IMR-90 (cell line): Measurements from ENCODE around the gene KLC1. TPM values are rescaled to one million over a fixed set of nuclear protein-coding genes. Genes with fewer than 3 reads are reported as not detected.

Experiments
- ATAC-seq: fragments of 200-7000 bp; cut with Tn5 transposase; 2 replicates; pipeline ENCODE4 v1.9.1; 2020; ENCODE audit warnings: low read depth, mild to moderate bottlenecking, moderate library complexity
- BruUV-seq: library from RNA; stranded (reverse); fragments of 400-500 nt; replicated peaks from 2 replicates; lab custom pipeline; 2021; lab: Mats Ljungman, UMichigan
- CTCF ChIA-PET: fragments of 300-600 bp; formaldehyde crosslinking; extraction: SDS; loops from one replicate; lab custom pipeline; 2021; ENCODE audit warnings: antibody characterized with exemption; lab: Yijun Ruan, JAX
- POLR2A ChIA-PET: fragments of 300-600 bp; sonication (Branson Sonifier 250); formaldehyde crosslinking; loops from one replicate; lab custom pipeline; 2022; ENCODE audit warnings: antibody characterized with exemption; ENCODE audit not compliant: unreplicated experiment; lab: Charles Lee
- DNase-seq: peaks from one replicate; pipeline ENCODE4 v3.0.0; 2013
- H2AFZ ChIP-seq: replicated peaks from 2 replicates; pipeline ENCODE3; 2013; ENCODE audit warnings: low read length, mild to moderate bottlenecking; ENCODE audit not compliant: poor library complexity
- H2AK5ac ChIP-seq: 2 replicates; pipeline ENCODE4 v1.6.1; 2013; ENCODE audit warnings: low read depth, low read length, inconsistent platforms
- H2AK9ac ChIP-seq: replicated peaks from 2 replicates; pipeline ENCODE3; 2013; ENCODE audit warnings: mild to moderate bottlenecking, low read depth, low read length, moderate library complexity; ENCODE audit not compliant: poor library complexity
- H2BK120ac ChIP-seq: 2 replicates; pipeline ENCODE4 v1.6.1; 2013; ENCODE audit warnings: low read depth, low read length, inconsistent platforms
- H2BK15ac ChIP-seq: 3 replicates; pipeline ENCODE4 v1.6.1; 2013; ENCODE audit warnings: low read depth, low read length, inconsistent platforms
- H2BK20ac ChIP-seq: 2 replicates; pipeline ENCODE4 v1.6.1; 2013; ENCODE audit warnings: low read depth, mild to moderate bottlenecking, inconsistent platforms, low read length, moderate library complexity
- H2BK5ac ChIP-seq: 2 replicates; pipeline ENCODE4 v1.6.1; 2013; ENCODE audit warnings: mild to moderate bottlenecking, low read depth, low read length, inconsistent platforms; ENCODE audit not compliant: poor library complexity, severe bottlenecking
- H3K14ac ChIP-seq: replicated peaks from 2 replicates; pipeline ENCODE4 v1.6.1; 2013; ENCODE audit warnings: low read depth, low read length, inconsistent platforms
- H3K18ac ChIP-seq: 2 replicates; pipeline ENCODE4 v1.6.1; 2013; ENCODE audit warnings: low read depth, low read length, control low read depth
- H3K23ac ChIP-seq: 2 replicates; pipeline ENCODE4 v1.6.1; 2013; ENCODE audit warnings: low read depth, low read length, inconsistent platforms
- H3K27ac ChIP-seq: 2 replicates; pipeline ENCODE4 v1.5.1; 2013; ENCODE audit warnings: mild to moderate bottlenecking, control low read depth, low read length; ENCODE audit not compliant: insufficient read depth
- H3K27me3 ChIP-seq: 2 replicates; pipeline ENCODE4 v1.6.1; 2013; ENCODE audit warnings: low read length; ENCODE audit not compliant: control insufficient read depth, insufficient read depth
- H3K36me3 ChIP-seq: 2 replicates; pipeline ENCODE4 v1.6.1; 2013; ENCODE audit warnings: low read length, mixed read lengths; ENCODE audit not compliant: control insufficient read depth, insufficient read depth
- H3K4ac ChIP-seq: 2 replicates; pipeline ENCODE4 v1.6.1; 2013; ENCODE audit warnings: low read depth, low read length, inconsistent platforms
- H3K4me1 ChIP-seq: 2 replicates; pipeline ENCODE4 v1.6.1; 2013; ENCODE audit warnings: low read length, mixed read lengths; ENCODE audit not compliant: control insufficient read depth, insufficient read depth
- H3K4me2 ChIP-seq: 2 replicates; pipeline ENCODE4 v1.6.1; 2013; ENCODE audit warnings: low read depth, mild to moderate bottlenecking, control low read depth, low read length, moderate library complexity
- H3K4me3 ChIP-seq: 2 replicates; pipeline ENCODE4 v1.5.1; 2013; ENCODE audit warnings: low read depth, mild to moderate bottlenecking, control low read depth, low read length, moderate library complexity; ENCODE audit not compliant: insufficient read depth
- H3K56ac ChIP-seq: 2 replicates; pipeline ENCODE4 v1.6.1; 2013; ENCODE audit warnings: low read length, inconsistent platforms; ENCODE audit not compliant: insufficient read depth; ENCODE audit errors: extremely low read depth
- H3K79me1 ChIP-seq, 2 experiments: 2 replicates each; pipeline ENCODE4 v1.6.1; 2013; ENCODE audit warnings: low read length in 2 of 2, inconsistent platforms in 1 of 2, low read depth in 1 of 2
- H3K9ac ChIP-seq: 2 replicates; pipeline ENCODE4 v1.6.1; 2013; ENCODE audit warnings: low read depth, low read length, control low read depth
- H3K9me1 ChIP-seq: 2 replicates; pipeline ENCODE4 v1.6.1; 2013; ENCODE audit warnings: low read length, inconsistent platforms; ENCODE audit not compliant: insufficient read depth
- H3K9me3 ChIP-seq: 2 replicates; pipeline ENCODE4 v1.6.1; 2013; ENCODE audit warnings: low read length; ENCODE audit not compliant: control insufficient read depth, insufficient read depth
- H4K20me1 ChIP-seq: 2 replicates; pipeline ENCODE4 v1.6.1; 2013; ENCODE audit warnings: low read length, inconsistent platforms; ENCODE audit not compliant: insufficient read depth
- H4K5ac ChIP-seq: 2 replicates; pipeline ENCODE4 v1.6.1; 2013; ENCODE audit warnings: mild to moderate bottlenecking, low read depth, low read length, control low read depth
- H4K8ac ChIP-seq, 2 experiments: 2 replicates each; pipeline ENCODE4 v1.6.1; 2013; ENCODE audit warnings: low read depth in 2 of 2, low read length in 2 of 2, control low read depth in 1 of 2, inconsistent platforms in 1 of 2
- H4K91ac ChIP-seq: 2 replicates; pipeline ENCODE4 v1.6.1; 2013; ENCODE audit warnings: low read depth, low read length, inconsistent platforms; ENCODE audit not compliant: insufficient read depth
- BHLHE40 ChIP-seq: fragments of 150-350 bp; IDR thresholded peaks from 2 replicates; pipeline ENCODE4 v1.6.1; 2016; ENCODE audit warnings: mild to moderate bottlenecking, low read depth, low read length
- CTCF ChIP-seq: conservative IDR thresholded peaks from 2 replicates; pipeline ENCODE4 v1.5.1; 2012; ENCODE audit warnings: mild to moderate bottlenecking, low read depth, low read length, improper control_type of control experiment
- MAZ ChIP-seq: IDR thresholded peaks from 2 replicates; pipeline ENCODE4 v1.6.1; 2012; ENCODE audit warnings: low read depth, mild to moderate bottlenecking, low read length, improper control_type of control experiment, moderate library complexity, borderline replicate concordance
- MXI1 ChIP-seq: IDR thresholded peaks from 2 replicates; pipeline ENCODE4 v1.6.1; 2012; ENCODE audit warnings: low read depth, mild to moderate bottlenecking, low read length, moderate library complexity, borderline replicate concordance
- NFE2L2 ChIP-seq: fragments of 150-350 bp; IDR thresholded peaks from 2 replicates; pipeline ENCODE4 v1.6.1; 2016; ENCODE audit warnings: low read depth, mild to moderate bottlenecking, low read length
- POLR2A ChIP-seq: IDR thresholded peaks from 2 replicates; pipeline ENCODE4 v1.6.1; 2012; ENCODE audit warnings: mild to moderate bottlenecking, low read depth, low read length
- RAD21 ChIP-seq: IDR thresholded peaks from 2 replicates; pipeline ENCODE4 v1.6.1; 2012; ENCODE audit warnings: low read length, improper control_type of control experiment
- SMC3 ChIP-seq: fragments of 150-350 bp; IDR thresholded peaks from 2 replicates; pipeline ENCODE4 v1.6.1; 2016; ENCODE audit warnings: low read depth, mild to moderate bottlenecking, antibody characterized with exemption, low read length, moderate library complexity
- WGBS, 2 experiments: methylation state at CpG; one replicate each; pipeline versions ENCODE4 v1.1.5 to v1.1.7; 2013; ENCODE audit warnings: missing lambda C conversion rate in 2 of 2; ENCODE audit not compliant: insufficient read length in 1 of 2; ENCODE audit errors: extremely low coverage in 2 of 2; 5-methylcytosine and 5-hydroxymethylcytosine counted together
- dilution Hi-C: fragments of 300-500 bp; cut with HindIII; formaldehyde crosslinking; loops from one replicate; pipeline ENCODE4 v1.14.3; 2018; ENCODE audit warnings: low sequenced_read_pairs; ENCODE audit not compliant: unreplicated experiment
- in situ Hi-C: fragments of 300-500 bp; cut with MboI; formaldehyde crosslinking; loops from 3 replicates; pipeline ENCODE4 v1.14.3; 2019; ENCODE audit warnings: low sequenced_read_pairs, inconsistent platforms, mixed read lengths
- intact Hi-C: fragments of 100-400 bp; cut with micrococcal nuclease; formaldehyde crosslinking; loops from 2 replicates; pipeline ENCODE4 v1.10.0; 2022
- polyA plus RNA-seq, 3 experiments: library from polyadenylated mRNA; depleted of rRNA; stranded (reverse); fragments of >200 nt; gene quantifications; 2 replicates each; pipeline ENCODE4 v1.2.3, GENCODE V29; 2012; ENCODE audit warnings: low replicate concordance in 1 of 3
- total RNA-seq: library from RNA; depleted of rRNA; stranded (reverse); fragments of >200 nt; gene quantifications from 2 replicates; pipeline ENCODE4 v1.2.3, GENCODE V29; 2012

The KLC1 gene
- total and polyA plus RNA-seq, 2 of the 4 experiments (the other 2 are of a cell fraction): 101 to 157 TPM

GRCh38 chr14:103654619-103655018 is 25.6 kb downstream of the KLC1 start:
- intact Hi-C loops: no loop called here
- Histone ChIP-seq H3K56ac (no peak overlapping the region), H3K14ac (no peak overlapping the region), H3K79me1 (peaks cover 21 to 67% of the 10 kb centered on the region in 2 experiments), H3K27ac (no peak overlapping the region), H2BK5ac (no peak overlapping the region), H3K18ac (no peak overlapping the region), H3K9ac (no peak overlapping the region), H3K4ac (no peak overlapping the region), H3K9me1 (peaks cover 25% of the 10 kb centered on the region), H2BK20ac (no peak overlapping the region), H4K20me1 (peaks cover 69% of the 10 kb centered on the region), H3K36me3 (peaks cover 43% of the 10 kb centered on the region), H2AK9ac (no peak overlapping the region), H3K23ac (no peak overlapping the region), H4K91ac (no peak overlapping the region), H3K4me2 (no peak overlapping the region), H3K9me3 (no peaks in the 10 kb centered on the region), H3K4me1 (peaks cover 31% of the 10 kb centered on the region), H2AK5ac (no peak overlapping the region), H3K27me3 (no peaks in the 10 kb centered on the region), H4K8ac (no peak overlapping the region), H2BK15ac (no peak overlapping the region), H3K4me3 (no peak overlapping the region), H2BK120ac (no peak overlapping the region), H2AFZ (no peak overlapping the region), H4K5ac (no peak overlapping the region)
- WGBS, 2 experiments: 86% methylated on average over 1 of the region's 6 CpGs; no CpG with 5 or more reads in 1 of the 2 experiments
- ChIA-PET POLR2A (no interaction called here), CTCF (no interaction called here)
- TF ChIP-seq SMC3 (no peak), RAD21 (no peak), NFE2L2 (no peak), BHLHE40 (no peak), MAZ (no peak), MXI1 (no peak), CTCF (no peak), POLR2A (no peak)
- no peak for ATAC-seq
- no peak for DNase-seq
- BruUV-seq: no TSS peak
- dilution Hi-C loops: no loop called here
- in situ Hi-C loops: no loop called here
